Neural progenitor cell (in vitro differentiated cells): ENCODE data around the gene DHRS7.

ENCODE experiments used
- EZH2 ChIP-seq: fragments of 200-600 bp; sonication (generic); IDR thresholded peaks from 2 replicates; pipeline ENCODE4 v1.6.1; 2017; ENCODE audit warnings: antibody characterized with exemption, mild to moderate bottlenecking, moderate library complexity
- TF ChIP-seq, protein P1 (sequence below): fragments of 200-600 bp; sonication (generic); IDR thresholded peaks from 2 replicates; pipeline ENCODE4 v1.5.1; 2017; ENCODE audit warnings: antibody characterized with exemption, mild to moderate bottlenecking

DNA sequence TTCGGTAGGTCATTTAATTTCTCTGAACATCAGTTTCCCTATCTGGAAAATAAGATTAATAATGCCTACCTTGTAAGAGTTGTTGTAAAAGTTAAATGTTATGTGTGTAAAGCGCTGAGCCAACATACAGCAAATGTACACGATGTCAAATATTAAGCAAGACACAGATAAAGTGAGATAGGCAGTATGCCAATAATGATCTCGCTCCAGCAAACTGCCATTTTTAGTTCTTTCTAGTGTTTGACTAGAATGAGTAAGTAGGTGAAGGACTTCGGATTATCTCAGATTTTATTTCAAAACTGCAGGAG, 840 bp downstream of the DHRS7 start:
- TF ChIP-seq, protein P1, sequence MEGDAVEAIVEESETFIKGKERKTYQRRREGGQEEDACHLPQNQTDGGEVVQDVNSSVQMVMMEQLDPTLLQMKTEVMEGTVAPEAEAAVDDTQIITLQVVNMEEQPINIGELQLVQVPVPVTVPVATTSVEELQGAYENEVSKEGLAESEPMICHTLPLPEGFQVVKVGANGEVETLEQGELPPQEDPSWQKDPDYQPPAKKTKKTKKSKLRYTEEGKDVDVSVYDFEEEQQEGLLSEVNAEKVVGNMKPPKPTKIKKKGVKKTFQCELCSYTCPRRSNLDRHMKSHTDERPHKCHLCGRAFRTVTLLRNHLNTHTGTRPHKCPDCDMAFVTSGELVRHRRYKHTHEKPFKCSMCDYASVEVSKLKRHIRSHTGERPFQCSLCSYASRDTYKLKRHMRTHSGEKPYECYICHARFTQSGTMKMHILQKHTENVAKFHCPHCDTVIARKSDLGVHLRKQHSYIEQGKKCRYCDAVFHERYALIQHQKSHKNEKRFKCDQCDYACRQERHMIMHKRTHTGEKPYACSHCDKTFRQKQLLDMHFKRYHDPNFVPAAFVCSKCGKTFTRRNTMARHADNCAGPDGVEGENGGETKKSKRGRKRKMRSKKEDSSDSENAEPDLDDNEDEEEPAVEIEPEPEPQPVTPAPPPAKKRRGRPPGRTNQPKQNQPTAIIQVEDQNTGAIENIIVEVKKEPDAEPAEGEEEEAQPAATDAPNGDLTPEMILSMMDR = no peak
- no peak for TF ChIP-seq EZH2
